Measurements from ENCODE around the gene ZBTB9.

The ZBTB9 gene

GRCh38 chr6:33416386-33417127 is 37.8 kb upstream of the ZBTB9 start:
- no peak for TF ChIP-seq CTCF (IDR thresholded peaks at IDR 0.05; ENCODE audit: extremely low read depth, missing control alignments)
- DNase-seq (ENCODE audit: low spot score): no peak

- TF ChIP-seq CTCF (IDR thresholded peaks at IDR 0.05; ENCODE audit: extremely low read depth, missing control alignments): no peak
- DNase-seq (ENCODE audit: low spot score): no peak
Measured at GRCh38 chr6:33417128-33417902, 37.1 kb upstream of the ZBTB9 start.

- TF ChIP-seq CTCF (IDR thresholded peaks at IDR 0.05; ENCODE audit: extremely low read depth, missing control alignments): no peak
- peak; percentile 93 for DNase-seq (ENCODE audit: low spot score)
Measured at GRCh38 chr6:33417903-33418689, 36.3 kb upstream of the ZBTB9 start, which contains the start of gene CUTA. Gene CUTA, minus strand, starts transcription at chr6:33418107. Its CDS starts 107 bp downstream, at chr6:33418000.

- peak; percentile 34 for DNase-seq (ENCODE audit: low spot score)
- TF ChIP-seq CTCF (IDR thresholded peaks at IDR 0.05; ENCODE audit: extremely low read depth, missing control alignments): no peak
Measured at GRCh38 chr6:33418690-33419291, 35.6 kb upstream of the ZBTB9 start.

- TF ChIP-seq CTCF (IDR thresholded peaks at IDR 0.05; ENCODE audit: extremely low read depth, missing control alignments): no peak
- DNase-seq (ENCODE audit: low spot score): no peak
Measured at GRCh38 chr6:33419580-33420490, 34.5 kb upstream of the ZBTB9 start, which contains the start of gene SYNGAP1. Gene SYNGAP1, plus strand, starts transcription at chr6:33420065. Its CDS starts 200 bp downstream, at chr6:33420265.

Data from GM20000 (cell line).